ENCODE measurements around the gene BTBD10. TPM values are rescaled to one million over a fixed set of nuclear protein-coding genes. Genes with fewer than 3 reads are reported as not detected.
"Not testable (repeated sequence)": the region's sequence is repeated elsewhere in the genome, so short reads cannot be mapped to it uniquely, and the experiment has no call there.

Gene BTBD10
- total RNA-seq, 1 experiment from 2014 or later, result 38.6 TPM

- Histone ChIP-seq H3K27ac (peak overlapping the region; percentile 76), H3K4me1 (no peaks in the 10 kb centered on the region), H3K9me3 (replicated peaks) (no peaks in the 10 kb centered on the region), H3K27me3 (no peaks in the 10 kb centered on the region), H3K4me3 (peak overlapping the region; percentile 80), H3K36me3 (no peaks in the 10 kb centered on the region)
- peak; percentile 60 to 67 for DNase-seq
Measured at GRCh38 chr11:13462311-13462900, 616 bp downstream of the BTBD10 start.

DNA sequence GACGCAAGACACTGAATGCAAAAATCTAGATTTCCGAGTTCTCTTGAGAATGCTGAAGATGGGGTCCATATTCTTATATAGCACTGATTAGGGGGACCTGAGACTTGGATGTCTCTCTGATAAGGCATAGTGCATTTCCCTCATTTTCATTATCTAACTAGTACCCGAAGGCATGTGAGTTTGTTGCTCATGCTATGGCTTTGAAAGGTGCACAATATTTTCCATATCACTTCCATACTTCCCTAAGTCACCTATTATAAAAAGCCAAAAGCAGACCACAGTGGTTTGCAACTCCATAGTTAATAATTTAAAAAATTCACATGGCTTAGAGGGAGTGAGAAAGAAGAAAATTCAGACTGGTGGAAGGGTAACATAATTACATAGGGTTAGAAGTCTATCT is 1.7 kb downstream of the BTBD10 start:
- Histone ChIP-seq H3K36me3 (no peaks in the 10 kb centered on the region), H3K27ac (no peak overlapping the region), H3K27me3 (no peaks in the 10 kb centered on the region), H3K9me3 (replicated peaks) (no peaks in the 10 kb centered on the region), H3K4me3 (no peak overlapping the region), H3K4me1 (no peaks in the 10 kb centered on the region)
- no peak for DNase-seq

GRCh38 chr11:13450832-13451397 is 12.1 kb downstream of the BTBD10 start:
- no peak for DNase-seq
- H3K36me3 ChIP-seq, result no peaks in the 10 kb centered on the region
- H3K27ac ChIP-seq, result no peak overlapping the region
- H3K4me1 ChIP-seq, result no peaks in the 10 kb centered on the region
- H3K27me3 ChIP-seq, result no peaks in the 10 kb centered on the region
- no peaks in the 10 kb centered on the region for H3K9me3 ChIP-seq (replicated peaks)
- H3K4me3 ChIP-seq, result no peak overlapping the region

DNA sequence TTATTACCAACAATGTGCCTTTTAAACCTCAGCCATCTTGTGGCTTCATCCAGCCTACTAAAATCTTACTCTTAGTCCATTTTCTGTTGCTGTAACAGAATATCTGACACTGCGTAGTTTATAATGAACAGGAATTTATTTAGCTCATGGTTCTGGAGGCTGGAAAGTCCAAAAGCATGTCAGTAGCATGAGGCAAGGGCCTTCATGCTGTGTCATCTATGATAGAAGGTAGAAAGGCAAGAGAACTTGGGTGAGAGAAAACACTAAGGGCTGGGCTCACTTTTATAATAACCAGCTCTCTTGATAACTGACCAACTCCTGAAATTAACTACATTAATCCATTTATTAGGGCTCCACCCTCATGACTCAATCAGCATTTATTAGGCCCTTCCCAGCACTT is 13.5 kb downstream of the BTBD10 start:
- no peak for DNase-seq
- no peaks in the 10 kb centered on the region for H3K4me1 ChIP-seq

GRCh38 chr11:13448876-13449275 is 14.1 kb downstream of the BTBD10 start:
- Histone ChIP-seq H3K4me3 (no peak overlapping the region), H3K4me1 (no peaks in the 10 kb centered on the region), H3K27ac (no peak overlapping the region), H3K27me3 (no peaks in the 10 kb centered on the region), H3K9me3 (replicated peaks) (no peaks in the 10 kb centered on the region), H3K36me3 (no peaks in the 10 kb centered on the region)
- DNase-seq, result no peak

More for the DNA sequence above, 13.5 kb downstream of the BTBD10 start:
- H3K9me3 ChIP-seq (replicated peaks), result no peaks in the 10 kb centered on the region
- H3K4me3 ChIP-seq, result no peak overlapping the region
- no peaks in the 10 kb centered on the region for H3K36me3 ChIP-seq
- no peaks in the 10 kb centered on the region for H3K27me3 ChIP-seq
- no peak overlapping the region for H3K27ac ChIP-seq

GRCh38 chr11:13446444-13446843 is 16.6 kb downstream of the BTBD10 start:
- Histone ChIP-seq H3K27ac (no peak overlapping the region), H3K4me3 (no peak overlapping the region), H3K27me3 (no peaks in the 10 kb centered on the region), H3K4me1 (no peaks in the 10 kb centered on the region), H3K9me3 (replicated peaks) (no peaks in the 10 kb centered on the region), H3K36me3 (no peaks in the 10 kb centered on the region)
- DNase-seq, result no peak

GRCh38 chr11:13445588-13445987 is 17.4 kb downstream of the BTBD10 start:
- Histone ChIP-seq H3K4me1 (no peaks in the 10 kb centered on the region), H3K36me3 (no peaks in the 10 kb centered on the region), H3K27ac (no peak overlapping the region), H3K27me3 (no peaks in the 10 kb centered on the region), H3K4me3 (no peak overlapping the region), H3K9me3 (replicated peaks) (no peaks in the 10 kb centered on the region)
- no peak for DNase-seq

GRCh38 chr11:13440100-13440855 is 22.7 kb downstream of the BTBD10 start:
- peak in 1 of 2 experiments; percentile 11 for DNase-seq
- Histone ChIP-seq H3K36me3 (no peaks in the 10 kb centered on the region; the same call in 1 of the 2 replicates), H3K4me1 (0 out of 2 replicates have a peak, but pooled peaks cover 3% of the 10 kb centered on the region), H3K27me3 (no peaks in the 10 kb centered on the region), H3K9me3 (replicated peaks) (no peaks in the 10 kb centered on the region), H3K27ac (no peak overlapping the region), H3K4me3 (no peak overlapping the region)

DNA sequence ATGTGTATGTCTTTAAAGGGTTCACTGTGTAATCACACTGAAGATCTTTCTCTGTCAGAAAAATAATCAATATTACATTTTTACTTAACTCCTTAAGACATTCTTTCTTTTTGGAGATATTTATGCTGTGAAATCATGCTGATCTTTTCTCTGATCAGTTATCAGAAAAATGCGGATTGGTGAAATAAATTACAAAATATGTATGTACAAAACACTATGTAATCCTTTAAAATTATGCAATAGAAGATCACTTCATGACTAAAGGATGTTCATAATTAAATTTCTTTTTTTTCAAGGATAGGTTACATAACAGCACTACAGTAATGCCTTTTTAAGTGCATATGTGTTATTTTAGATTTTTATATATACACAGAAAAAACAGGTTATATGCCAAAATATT is 24.7 kb downstream of the BTBD10 start:
- no peaks in the 10 kb centered on the region for H3K9me3 ChIP-seq (replicated peaks)
- H3K4me1 ChIP-seq, result 0 out of 2 replicates have a peak, but pooled peaks cover 3% of the 10 kb centered on the region
- DNase-seq, result no peak
- H3K27ac ChIP-seq, result no peak overlapping the region
- no peak overlapping the region for H3K4me3 ChIP-seq
- H3K27me3 ChIP-seq, result no peaks in the 10 kb centered on the region
- H3K36me3 ChIP-seq, result no peaks in the 10 kb centered on the region; the same call in 1 of the 2 replicates

- not testable (repeated sequence) for H3K36me3 ChIP-seq; H3K9me3 ChIP-seq (replicated peaks); DNase-seq; H3K4me3 ChIP-seq; H3K4me1 ChIP-seq; H3K27me3 ChIP-seq; H3K27ac ChIP-seq
Measured at GRCh38 chr11:13436836-13437235, 26.2 kb downstream of the BTBD10 start.

DNA sequence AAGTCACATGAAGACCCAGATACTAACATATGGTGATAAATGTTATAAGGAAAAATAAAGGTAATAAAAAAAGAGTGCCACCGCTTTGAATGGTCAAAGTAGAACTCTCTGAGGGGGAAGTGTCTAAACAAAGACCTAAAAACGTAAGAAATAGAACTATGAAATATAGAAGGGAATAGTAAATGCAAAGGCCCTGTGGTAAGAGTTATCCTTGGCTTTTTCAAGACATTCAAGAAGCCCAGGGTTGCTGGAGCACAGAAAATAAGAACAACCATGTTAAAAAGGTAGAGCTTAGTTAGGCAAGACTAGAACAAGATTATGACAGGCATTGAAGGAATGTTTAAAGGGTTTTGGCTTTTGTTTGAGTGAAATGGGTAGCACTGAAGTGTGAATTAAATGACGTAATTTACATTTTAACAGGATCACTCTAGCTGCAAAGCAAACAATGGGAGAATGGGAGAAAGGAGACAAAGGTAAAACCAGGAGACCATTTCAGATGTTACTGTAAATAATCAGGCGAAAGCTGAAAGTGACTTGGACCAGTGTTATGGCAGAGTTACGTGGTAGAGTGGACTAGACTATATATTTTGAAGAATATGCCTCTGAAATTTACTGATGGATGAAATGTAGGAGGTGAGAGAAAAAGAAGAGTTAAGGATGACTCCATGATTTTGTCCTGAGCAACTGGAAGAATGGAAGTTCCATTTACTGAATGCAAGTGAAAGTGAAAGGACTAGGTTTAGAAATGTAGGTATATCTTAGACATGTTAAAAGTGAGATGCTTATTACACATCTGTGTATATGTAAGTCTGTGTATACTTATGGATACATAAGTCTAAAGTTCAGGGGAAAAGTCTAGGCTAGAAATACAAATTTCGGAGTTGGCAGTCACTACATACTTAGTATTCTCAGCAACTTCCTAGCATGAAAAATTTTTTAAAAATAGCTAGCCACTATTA is 28.5 kb downstream of the BTBD10 start:
- no peaks in the 10 kb centered on the region for H3K27me3 ChIP-seq
- 0 out of 2 replicates have a peak, but pooled peaks cover 3% of the 10 kb centered on the region for H3K4me1 ChIP-seq
- H3K4me3 ChIP-seq, result no peak overlapping the region
- no peak for DNase-seq
- no peaks in the 10 kb centered on the region for H3K9me3 ChIP-seq (replicated peaks)
- H3K36me3 ChIP-seq, result no peaks in the 10 kb centered on the region; the same call in 1 of the 2 replicates
- H3K27ac ChIP-seq, result no peak overlapping the region

GRCh38 chr11:13433437-13433836 is 29.6 kb downstream of the BTBD10 start:
- DNase-seq, result no peak
- Histone ChIP-seq H3K4me1 (0 out of 2 replicates have a peak, but pooled peaks cover 3% of the 10 kb centered on the region), H3K36me3 (no peaks in the 10 kb centered on the region; the same call in 1 of the 2 replicates), H3K27ac (no peak overlapping the region), H3K4me3 (no peak overlapping the region), H3K27me3 (no peaks in the 10 kb centered on the region), H3K9me3 (replicated peaks) (no peaks in the 10 kb centered on the region)

- DNase-seq, result no peak
- Histone ChIP-seq H3K4me1 (no peaks in the 10 kb centered on the region; the same call in 1 of the 2 replicates), H3K36me3 (no peaks in the 10 kb centered on the region), H3K27me3 (no peaks in the 10 kb centered on the region), H3K27ac (no peak overlapping the region), H3K9me3 (replicated peaks) (no peaks in the 10 kb centered on the region), H3K4me3 (no peak overlapping the region)
Measured at GRCh38 chr11:13429836-13430235, 33.2 kb downstream of the BTBD10 start.

DNA sequence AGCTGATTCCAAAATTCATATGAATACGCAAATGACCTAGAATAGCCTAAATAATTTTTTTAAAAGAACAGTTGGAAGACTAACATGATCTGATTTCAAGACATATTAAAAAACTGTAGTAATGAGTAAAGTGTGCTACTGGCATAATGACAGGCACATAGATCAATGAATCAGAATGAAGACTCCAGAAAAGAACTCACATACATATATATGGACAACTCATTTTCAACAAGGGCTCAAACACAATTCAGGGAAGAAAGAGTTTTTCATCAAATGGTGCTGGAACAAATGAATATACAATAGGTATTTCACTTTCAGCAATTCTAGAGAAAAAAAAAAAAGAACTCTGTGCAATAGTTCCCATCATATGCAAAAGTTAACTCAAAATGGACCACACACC is 33.7 kb downstream of the BTBD10 start:
- Histone ChIP-seq H3K27me3 (no peaks in the 10 kb centered on the region), H3K27ac (no peak overlapping the region), H3K36me3 (no peaks in the 10 kb centered on the region), H3K9me3 (replicated peaks) (no peaks in the 10 kb centered on the region), H3K4me1 (no peaks in the 10 kb centered on the region; the same call in 1 of the 2 replicates), H3K4me3 (no peak overlapping the region)
- no peak for DNase-seq

All from SJCRH30 (cell line).